ENCODE results near the gene GPR37L1.

Gene GPR37L1

GRCh38 chr1:202122639-202123335, at the start of gene GPR37L1:
TSS of gene GPR37L1 (plus strand) at chr1:202122917. CDS start at chr1:202122964, 47 bp downstream.
- DNase-seq = peak in 12 of 14 donors; percentile 36 to 88 (median 78)

- no peak for DNase-seq
Measured at GRCh38 chr1:202073206-202073605, 49.5 kb upstream of the GPR37L1 start.

GRCh38 chr1:202074985-202075384, 47.7 kb upstream of the GPR37L1 start:
- DNase-seq = no peak

- DNase-seq = no peak
Measured at GRCh38 chr1:202075389-202075788, 47.3 kb upstream of the GPR37L1 start.

- no peak for DNase-seq
Measured at GRCh38 chr1:202076050-202076511, 46.6 kb upstream of the GPR37L1 start.

GRCh38 chr1:202078241-202078640, 44.5 kb upstream of the GPR37L1 start:
- no peak for DNase-seq

- no peak for DNase-seq
Measured at GRCh38 chr1:202081992-202082391, 40.7 kb upstream of the GPR37L1 start.

- peak in 12 of 14 donors; percentile 23 to 87 (median 74) for DNase-seq
Measured at GRCh38 chr1:202084791-202085681, 37.7 kb upstream of the GPR37L1 start.

- DNase-seq = peak in 11 of 14 donors; percentile 35 to 81 (median 64)
Measured at GRCh38 chr1:202085682-202086373, 36.9 kb upstream of the GPR37L1 start.

GRCh38 chr1:202086579-202087350, 36.0 kb upstream of the GPR37L1 start:
- DNase-seq = peak in 2 of 14 donors; percentile 7 to 9

- peak in 3 of 14 donors; percentile 14 to 22 (median 19) for DNase-seq
Measured at GRCh38 chr1:202088206-202088605, 34.5 kb upstream of the GPR37L1 start.

- no peak for DNase-seq
Measured at GRCh38 chr1:202090994-202091393, 31.7 kb upstream of the GPR37L1 start.

GRCh38 chr1:202093858-202094257, 28.9 kb upstream of the GPR37L1 start:
- DNase-seq = no peak

- peak in 1 of 14 donors; percentile 50 for DNase-seq
Measured at GRCh38 chr1:202101184-202101583, 21.5 kb upstream of the GPR37L1 start.

- DNase-seq = no peak
Measured at GRCh38 chr1:202104073-202104472, 18.6 kb upstream of the GPR37L1 start.

- DNase-seq = no peak
Measured at GRCh38 chr1:202105571-202106339, 17.0 kb upstream of the GPR37L1 start.

- DNase-seq = no peak
Measured at GRCh38 chr1:202106340-202107254, 16.1 kb upstream of the GPR37L1 start.

GRCh38 chr1:202107321-202107761, 15.4 kb upstream of the GPR37L1 start:
- no peak for DNase-seq

- DNase-seq = no peak
Measured at GRCh38 chr1:202107801-202108731, 14.7 kb upstream of the GPR37L1 start.

All from C1 segment of cervical spinal cord (tissue), 14 donors.